GM23338 (cell line): ENCODE data around the gene EPS8L1. TPM values are rescaled to one million over a fixed set of nuclear protein-coding genes. Genes with fewer than 3 reads are reported as not detected.

Experiments
- ATAC-seq: fragments of 200-7000 bp; cut with Tn5 transposase; 3 replicates; pipeline ENCODE4 v1.9.1; 2020
- DNase-seq: peaks from one replicate; pipeline ENCODE4 v3.0.0-alpha.2; 2015; ENCODE audit warnings: low spot score
- H2AFZ ChIP-seq: fragments of 200-600 bp; sonication (generic); 2 replicates; pipeline ENCODE4 v1.8.0; 2016; ENCODE audit warnings: antibody characterized with exemption, mild to moderate bottlenecking, moderate library complexity
- H3F3A ChIP-seq: fragments of 200-600 bp; sonication (generic); replicated peaks from 2 replicates; pipeline ENCODE4 v1.8.0; 2017; ENCODE audit warnings: antibody characterized with exemption, mixed run types, low read depth
- H3K27ac ChIP-seq: fragments of 200-600 bp; sonication (generic); 2 replicates; pipeline ENCODE4 v1.6.1; 2016; ENCODE audit warnings: low read depth
- H3K27me3 ChIP-seq: fragments of 200-600 bp; sonication (generic); 2 replicates; pipeline ENCODE4 v1.8.0; 2016; ENCODE audit warnings: mild to moderate bottlenecking, mixed run types, moderate library complexity; ENCODE audit not compliant: insufficient read depth
- H3K36me3 ChIP-seq: fragments of 200-600 bp; sonication (generic); 2 replicates; pipeline ENCODE4 v1.8.0; 2016; ENCODE audit warnings: mild to moderate bottlenecking; ENCODE audit not compliant: insufficient read depth
- H3K4me1 ChIP-seq: fragments of 200-600 bp; sonication (generic); 2 replicates; pipeline ENCODE4 v1.8.0; 2016; ENCODE audit warnings: mild to moderate bottlenecking, moderate library complexity; ENCODE audit not compliant: insufficient read depth
- H3K4me2 ChIP-seq: fragments of 200-600 bp; sonication (generic); 2 replicates; pipeline ENCODE4 v1.7.1; 2017; ENCODE audit warnings: mixed run types
- H3K4me3 ChIP-seq: fragments of 200-600 bp; sonication (generic); 2 replicates; pipeline ENCODE4 v1.6.1; 2016; ENCODE audit warnings: mixed run types
- H3K79me2 ChIP-seq: fragments of 200-600 bp; sonication (generic); replicated peaks from 2 replicates; pipeline ENCODE4 v1.8.0; 2017; ENCODE audit warnings: mild to moderate bottlenecking; ENCODE audit not compliant: insufficient read depth
- H3K9me2 ChIP-seq: fragments of 200-600 bp; sonication (generic); 2 replicates; pipeline ENCODE4 v1.8.0; 2017; ENCODE audit not compliant: insufficient read depth
- H4K20me1 ChIP-seq: fragments of 200-600 bp; sonication (generic); replicated peaks from 2 replicates; pipeline ENCODE4 v1.8.0; 2017; ENCODE audit warnings: mild to moderate bottlenecking; ENCODE audit not compliant: insufficient read depth
- H3K27ac Mint-ChIP-seq: 2 replicates; pipeline ENCODE4 v1.8.0; 2020; ENCODE audit warnings: inconsistent platforms, mild to moderate bottlenecking, moderate library complexity, mixed read lengths
- H3K27me3 Mint-ChIP-seq: 3 replicates; pipeline ENCODE4 v1.8.0; 2022; ENCODE audit warnings: low read depth, mild to moderate bottlenecking, moderate library complexity, mixed read lengths, inconsistent platforms; ENCODE audit not compliant: insufficient read depth, poor library complexity
- H3K36me3 Mint-ChIP-seq: 3 replicates; pipeline ENCODE4 v1.8.0; 2021; ENCODE audit warnings: low read depth, mild to moderate bottlenecking, inconsistent platforms, moderate library complexity, mixed read lengths
- H3K4me1 Mint-ChIP-seq: 3 replicates; pipeline ENCODE4 v1.8.0; 2020; ENCODE audit warnings: mild to moderate bottlenecking, inconsistent platforms, mixed read lengths
- H3K4me3 Mint-ChIP-seq: 3 replicates; pipeline ENCODE4 v1.8.0; 2021; ENCODE audit warnings: moderate library complexity, mild to moderate bottlenecking, inconsistent platforms, mixed read lengths
- H3K9me3 Mint-ChIP-seq: 3 replicates; pipeline ENCODE4 v1.8.0; 2020; ENCODE audit warnings: moderate library complexity, mild to moderate bottlenecking, inconsistent platforms, mixed read lengths
- CREB1 ChIP-seq: fragments of 250-450 bp; sonication (Bioruptor Pico); IDR thresholded peaks from 2 replicates; pipeline ENCODE4 v1.5.0; 2020; ENCODE audit warnings: low read depth, mild to moderate bottlenecking, moderate library complexity
- ETS1 ChIP-seq: IDR thresholded peaks from 2 replicates; pipeline ENCODE4 v1.6.1; 2016; ENCODE audit warnings: antibody characterized with exemption
- POLR2AphosphoS5 ChIP-seq: IDR thresholded peaks from 2 replicates; pipeline ENCODE4 v1.6.1; 2016; ENCODE audit warnings: antibody characterized with exemption, low read depth
- ZNF462 ChIP-seq: fragments of 250-450 bp; sonication (Bioruptor Pico); IDR thresholded peaks from 2 replicates; pipeline ENCODE4 v1.5.0; 2020; ENCODE audit warnings: mild to moderate bottlenecking, moderate library complexity
- polyA plus RNA-seq: library from polyadenylated mRNA; unstranded; fragments of >200 nt; fragmentation: Nextera tagmentation; extraction: Ambion mirVana; gene quantifications from 2 replicates; pipeline ENCODE4 v1.2.1, GENCODE V29; 2016
- total RNA-seq: library from RNA; depleted of rRNA; stranded (reverse); fragments of >200 nt; shearing (Covaris generic); gene quantifications from 2 replicates; pipeline ENCODE4 v1.2.3, GENCODE V29; 2014

The EPS8L1 gene
- total and polyA plus RNA-seq, 2 experiments from 2014 or later: 47.5 to 51.2 TPM

GRCh38 chr19:55117663-55118391 is 42.2 kb downstream of the EPS8L1 start:
- ATAC-seq (peak; percentile 82), DNase-seq (peak; percentile 99)
- H3K4me3 ChIP-seq: peak overlapping the region; percentile 62
- peaks cover 27% of the 10 kb centered on the region for H3K4me1 Mint-ChIP-seq
- H2AFZ ChIP-seq: peak overlapping the region; percentile 3; the same call in 1 of the 2 replicates
- H3K79me2 ChIP-seq: peaks cover 39% of the 10 kb centered on the region
- peak overlapping the region; percentile 76 for H3K4me2 ChIP-seq
- H3K9me2 ChIP-seq: 0 out of 2 replicates have a peak, but pooled peaks cover under 1% of the 10 kb centered on the region
- no peaks in the 10 kb centered on the region; the same call in 2 of the 3 replicates for H3K36me3 Mint-ChIP-seq
- H3K9me3 Mint-ChIP-seq: no peaks in the 10 kb centered on the region; the same call in 2 of the 3 replicates
- H3F3A ChIP-seq: peaks cover 5% of the 10 kb centered on the region; the same call in 1 of the 2 replicates
- no peaks in the 10 kb centered on the region for H3K36me3 ChIP-seq
- peaks cover 9% of the 10 kb centered on the region for H3K27me3 Mint-ChIP-seq
- H4K20me1 ChIP-seq: peaks cover 22% of the 10 kb centered on the region
- H3K27me3 ChIP-seq: no peaks in the 10 kb centered on the region
- peak overlapping the region; percentile 99 for H3K27ac Mint-ChIP-seq
- H3K4me1 ChIP-seq: peaks cover 26% of the 10 kb centered on the region
- peak overlapping the region; percentile 96 for H3K4me3 Mint-ChIP-seq
- H3K27ac ChIP-seq: peak overlapping the region; percentile 60
- TF ChIP-seq POLR2AphosphoS5 (no peak), ZNF462 (CRISPR knock-in tag) (no peak), CREB1 (CRISPR knock-in tag) (peak; percentile 95), ETS1 (peak; percentile 98)
